Measurements from ENCODE around the gene WDFY4.

WDFY4 gene

GRCh38 chr10:48978318-48978717, 293.6 kb downstream of the WDFY4 start:
- no peak for DNase-seq (ENCODE audit: low read depth, low spot score)

- DNase-seq (ENCODE audit: low read depth, low spot score), result no peak
Observed at GRCh38 chr10:48981310-48981907, 296.7 kb downstream of the WDFY4 start.

GRCh38 chr10:48982584-48982983, 297.9 kb downstream of the WDFY4 start:
- DNase-seq (ENCODE audit: low read depth, low spot score), result no peak

- DNase-seq (ENCODE audit: low read depth, low spot score), result no peak
Observed at GRCh38 chr10:48983648-48984351, 299.1 kb downstream of the WDFY4 start.

DNA sequence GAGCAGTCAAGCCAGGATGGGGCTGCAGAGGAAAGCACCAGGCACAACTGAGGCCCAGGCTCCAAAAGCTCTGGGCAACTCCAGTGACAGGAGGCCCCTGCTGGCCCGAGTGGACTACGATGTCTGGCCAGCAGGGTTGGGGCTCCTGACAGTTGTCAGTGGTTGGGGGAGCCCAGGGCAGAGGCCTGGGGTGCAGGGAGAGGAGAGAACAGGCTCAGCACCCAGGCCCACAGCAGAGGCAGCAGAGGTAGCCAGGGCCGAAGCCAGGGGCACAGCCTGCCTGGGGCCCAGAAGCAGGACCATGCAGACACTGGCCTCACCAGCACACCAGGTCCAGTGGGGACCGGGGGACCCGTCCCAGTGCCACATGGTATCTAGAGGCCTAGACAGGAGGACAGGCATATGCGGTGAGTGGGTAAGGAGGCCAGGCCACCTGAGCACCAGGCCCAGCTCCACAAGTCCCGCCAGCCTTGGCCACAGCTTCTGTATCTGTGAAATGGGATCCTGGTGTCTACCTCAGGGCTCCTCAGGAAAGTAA, 301.0 kb downstream of the WDFY4 start:
- DNase-seq (ENCODE audit: low read depth, low spot score), result no peak

DNA sequence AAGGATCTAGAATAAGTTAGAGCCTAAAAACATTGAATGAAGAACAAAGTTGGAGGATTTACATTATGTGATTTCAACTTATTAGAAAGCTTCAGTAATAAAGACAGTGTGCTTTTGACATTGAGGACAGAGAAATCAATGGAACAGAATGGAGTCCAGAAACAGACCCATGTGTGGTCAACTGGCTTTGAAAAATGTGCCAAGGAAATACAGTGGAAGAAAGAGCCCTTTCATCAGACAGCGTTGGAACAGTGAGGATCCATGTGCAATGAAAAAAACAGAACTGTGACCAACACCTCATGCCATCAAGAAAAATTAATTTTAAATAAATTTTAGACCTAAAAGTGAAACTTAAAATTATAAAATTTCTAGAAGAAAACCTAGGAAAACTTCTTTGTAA, 305.6 kb downstream of the WDFY4 start:
- no peak for DNase-seq (ENCODE audit: low read depth, low spot score)

- DNase-seq (ENCODE audit: low read depth, low spot score), result no peak
Observed at GRCh38 chr10:48993627-48994026, 309.0 kb downstream of the WDFY4 start.

GRCh38 chr10:48996329-48996728, 311.7 kb downstream of the WDFY4 start:
- DNase-seq (ENCODE audit: low read depth, low spot score), result no peak

- no peak for DNase-seq (ENCODE audit: low read depth, low spot score)
Observed at GRCh38 chr10:48999346-48999745, 314.7 kb downstream of the WDFY4 start.

GRCh38 chr10:49000437-49001398, 316.0 kb downstream of the WDFY4 start:
- no peak for DNase-seq (ENCODE audit: low read depth, low spot score)

GRCh38 chr10:49001402-49001801, 316.7 kb downstream of the WDFY4 start:
- no peak for DNase-seq (ENCODE audit: low read depth, low spot score)

- no peak for DNase-seq (ENCODE audit: low read depth, low spot score)
Observed at GRCh38 chr10:49001870-49002672, 317.4 kb downstream of the WDFY4 start.

GRCh38 chr10:49005270-49005669, 320.6 kb downstream of the WDFY4 start:
- no peak for DNase-seq (ENCODE audit: low read depth, low spot score)

GRCh38 chr10:49007129-49007528, 322.5 kb downstream of the WDFY4 start:
- DNase-seq (ENCODE audit: low read depth, low spot score), result no peak

- DNase-seq (ENCODE audit: low read depth, low spot score), result no peak
Observed at GRCh38 chr10:49008091-49008490, 323.4 kb downstream of the WDFY4 start.

DNA sequence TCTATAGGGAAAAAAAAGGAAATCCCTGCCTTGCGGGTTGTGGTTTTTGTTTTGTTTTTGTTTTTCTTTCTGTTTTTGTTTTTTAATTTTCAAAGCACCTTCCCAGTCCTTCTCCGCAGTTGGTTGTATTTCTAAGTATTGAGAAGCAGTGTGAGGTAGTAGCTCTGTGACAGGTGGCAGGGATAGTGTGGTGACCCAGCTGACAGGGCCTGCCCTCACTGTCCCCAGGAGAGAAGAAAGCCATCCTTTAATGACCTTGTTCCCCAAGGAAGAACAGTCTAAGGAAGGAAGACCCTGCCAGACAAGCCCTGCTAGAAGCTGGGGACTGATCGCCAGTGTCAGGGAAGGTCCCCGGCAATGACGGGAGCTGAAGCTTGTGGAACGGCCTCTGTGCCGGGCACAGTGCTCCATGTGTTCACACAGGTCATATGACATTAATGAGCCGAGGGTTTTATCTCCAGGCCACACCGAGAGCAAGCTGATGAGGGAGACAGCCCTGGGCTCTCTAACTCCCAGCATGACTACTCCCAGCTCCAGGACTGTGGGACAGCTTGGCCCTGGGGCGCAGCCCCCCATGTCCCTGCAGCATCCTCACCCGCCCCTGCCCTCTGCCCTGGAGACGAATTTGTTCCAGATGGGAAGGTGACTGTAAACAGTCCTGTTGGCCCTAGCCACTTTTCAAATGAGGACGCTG, 324.0 kb downstream of the WDFY4 start:
- DNase-seq (ENCODE audit: low read depth, low spot score), result no peak

DNA sequence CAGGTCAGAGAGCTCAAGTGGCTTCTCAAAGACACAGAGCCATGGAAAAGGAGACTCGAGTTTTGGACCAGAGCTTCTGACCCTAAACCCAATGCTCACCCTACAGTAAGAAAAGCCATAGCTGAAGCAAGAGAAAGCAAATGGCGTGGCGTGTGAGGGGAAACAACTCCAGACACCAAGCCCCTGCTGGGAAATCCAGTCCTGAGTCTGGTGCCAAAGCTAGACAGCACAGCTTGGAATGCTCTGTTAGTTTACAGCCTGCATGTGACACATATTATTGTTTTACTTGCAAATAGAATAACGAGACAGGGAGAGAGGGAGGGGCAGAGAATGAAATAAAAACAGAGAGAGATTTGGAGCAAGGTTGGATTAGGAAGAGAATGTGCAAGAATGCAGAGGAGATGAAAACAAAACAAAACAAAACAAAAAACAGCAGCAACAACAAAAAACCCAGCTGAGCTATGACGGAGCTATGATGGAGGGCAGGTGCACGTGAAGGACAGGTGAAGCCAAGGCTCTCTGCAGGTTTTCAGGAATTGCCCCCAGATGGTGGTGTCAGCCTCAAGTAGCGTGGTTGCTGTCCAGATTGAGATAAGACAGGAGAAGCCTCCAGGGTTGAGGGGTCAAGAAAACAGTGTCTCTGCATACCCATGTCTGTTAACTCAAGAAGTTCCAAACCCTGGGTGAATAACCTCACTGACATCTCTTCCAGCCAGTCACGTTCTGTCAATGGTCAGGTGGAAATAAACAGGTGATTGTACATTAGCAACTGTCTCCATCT, 324.7 kb downstream of the WDFY4 start:
- no peak for DNase-seq (ENCODE audit: low read depth, low spot score)

GRCh38 chr10:49010295-49010694, 325.6 kb downstream of the WDFY4 start:
- no peak for DNase-seq (ENCODE audit: low read depth, low spot score)

DNA sequence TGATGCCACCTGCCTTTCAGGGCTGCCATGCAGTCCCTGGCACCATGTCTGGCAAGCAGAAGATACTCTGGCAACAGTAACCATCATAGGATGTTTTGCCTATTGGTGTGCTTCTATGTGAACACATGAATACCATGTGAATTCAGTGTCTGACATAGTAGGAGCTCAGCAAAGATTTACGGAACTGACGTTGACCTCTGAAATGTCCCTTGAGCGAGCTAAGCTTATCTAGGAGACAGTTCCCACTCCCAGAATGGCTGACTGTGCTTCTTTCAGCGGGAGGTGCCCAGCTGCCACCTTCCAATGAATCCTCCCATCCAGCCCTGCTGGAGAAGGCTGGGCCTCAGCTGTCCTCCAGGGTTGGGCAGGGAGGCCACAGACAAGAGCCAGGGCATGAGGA, 326.2 kb downstream of the WDFY4 start:
- DNase-seq (ENCODE audit: low read depth, low spot score), result no peak

GRCh38 chr10:49011756-49012155, 327.1 kb downstream of the WDFY4 start:
- DNase-seq (ENCODE audit: low read depth, low spot score), result no peak
